ENCODE measurements around the gene TMEM120A.

GRCh38 chr7:75971309-75971960 is 23.0 kb downstream of the TMEM120A start:
- TF ChIP-seq CTCF (optimal IDR thresholded peaks at IDR 0.05 in 1 of 3, IDR thresholded peaks at IDR 0.05 in 1 of 3, conservative IDR thresholded peaks at IDR 0.05 in 1 of 3; ENCODE audit: extremely low read depth in 1 of 3, insufficient read depth in 2 of 3, low read length in 3 of 3) = no peak
- no peak for TF ChIP-seq EZH2 (IDR thresholded peaks at IDR 0.05; ENCODE audit: low read length)

Data from keratinocyte (primary cell).